ENCODE measurements around the gene RBMXL3. TPM values are rescaled to one million over a fixed set of nuclear protein-coding genes. Genes with fewer than 3 reads are reported as not detected.
"Not testable (repeated sequence)": the region's sequence is repeated elsewhere in the genome, so short reads cannot be mapped to it uniquely, and the experiment has no call there.

Gene RBMXL3
- total RNA-seq, 1 donor from 2014 or later = not detected

- Mint-ChIP-seq H3K36me3 (ENCODE audit: low read depth) (no peaks in the 10 kb centered on the region), H3K4me3 (ENCODE audit: unreplicated experiment) (no peak overlapping the region), H3K9me3 (ENCODE audit: low read depth) (no peaks in the 10 kb centered on the region), H3K4me1 (ENCODE audit: low read depth) (no peaks in the 10 kb centered on the region), H3K27ac (ENCODE audit: unreplicated experiment) (no peak overlapping the region), H3K27me3 (ENCODE audit: low read depth) (no peaks in the 10 kb centered on the region)
- peak; percentile 90 for DNase-seq (ENCODE audit: low spot score)
- TF ChIP-seq CTCF (IDR thresholded peaks at IDR 0.05) = no peak
Measured at GRCh38 chrX:115191490-115192243, 2.5 kb downstream of the RBMXL3 start.

- no peak for TF ChIP-seq CTCF (IDR thresholded peaks at IDR 0.05)
- peak; percentile 88 for DNase-seq (ENCODE audit: low spot score)
- no peaks in the 10 kb centered on the region for H3K27me3 Mint-ChIP-seq (ENCODE audit: low read depth)
- H3K27ac Mint-ChIP-seq (ENCODE audit: unreplicated experiment) = no peak overlapping the region
- no peaks in the 10 kb centered on the region for H3K9me3 Mint-ChIP-seq (ENCODE audit: low read depth)
- H3K4me3 Mint-ChIP-seq (ENCODE audit: unreplicated experiment) = no peak overlapping the region
- no peaks in the 10 kb centered on the region for H3K36me3 Mint-ChIP-seq (ENCODE audit: low read depth)
- no peaks in the 10 kb centered on the region for H3K4me1 Mint-ChIP-seq (ENCODE audit: low read depth)
Measured at GRCh38 chrX:115192244-115192700, 3.1 kb downstream of the RBMXL3 start.

- DNase-seq (ENCODE audit: low spot score) = no peak
- Mint-ChIP-seq H3K4me1 (ENCODE audit: low read depth) (no peaks in the 10 kb centered on the region), H3K36me3 (ENCODE audit: low read depth) (peaks cover 9% of the 10 kb centered on the region), H3K9me3 (ENCODE audit: low read depth) (peaks cover 22% of the 10 kb centered on the region), H3K4me3 (ENCODE audit: unreplicated experiment) (no peak overlapping the region), H3K27ac (ENCODE audit: unreplicated experiment) (no peak overlapping the region), H3K27me3 (ENCODE audit: low read depth) (no peaks in the 10 kb centered on the region)
- TF ChIP-seq CTCF (IDR thresholded peaks at IDR 0.05) = no peak
Measured at GRCh38 chrX:115204040-115204439, 14.8 kb downstream of the RBMXL3 start.

GRCh38 chrX:115209547-115209946 lies 20.3 kb downstream of the RBMXL3 start:
- H3K4me1 Mint-ChIP-seq (ENCODE audit: low read depth); H3K27ac Mint-ChIP-seq (ENCODE audit: unreplicated experiment); H3K9me3 Mint-ChIP-seq (ENCODE audit: low read depth); DNase-seq (ENCODE audit: low spot score); H3K4me3 Mint-ChIP-seq (ENCODE audit: unreplicated experiment); H3K36me3 Mint-ChIP-seq (ENCODE audit: low read depth); H3K27me3 Mint-ChIP-seq (ENCODE audit: low read depth): not testable (repeated sequence)

- Mint-ChIP-seq H3K4me3 (ENCODE audit: unreplicated experiment) (no peak overlapping the region), H3K9me3 (ENCODE audit: low read depth) (no peaks in the 10 kb centered on the region), H3K36me3 (ENCODE audit: low read depth) (peaks cover 2% of the 10 kb centered on the region), H3K27me3 (ENCODE audit: low read depth) (no peaks in the 10 kb centered on the region), H3K27ac (ENCODE audit: unreplicated experiment) (no peak overlapping the region), H3K4me1 (ENCODE audit: low read depth) (peaks cover 14% of the 10 kb centered on the region)
- TF ChIP-seq CTCF (IDR thresholded peaks at IDR 0.05) = no peak
- DNase-seq (ENCODE audit: low spot score) = no peak
Measured at GRCh38 chrX:115214151-115214550, 24.9 kb downstream of the RBMXL3 start.

- no peaks in the 10 kb centered on the region for H3K9me3 Mint-ChIP-seq (ENCODE audit: low read depth)
- peaks cover 1% of the 10 kb centered on the region for H3K36me3 Mint-ChIP-seq (ENCODE audit: low read depth)
- DNase-seq (ENCODE audit: low spot score) = no peak
- no peaks in the 10 kb centered on the region for H3K27me3 Mint-ChIP-seq (ENCODE audit: low read depth)
- H3K4me1 Mint-ChIP-seq (ENCODE audit: low read depth) = peaks cover 14% of the 10 kb centered on the region
- no peak overlapping the region for H3K27ac Mint-ChIP-seq (ENCODE audit: unreplicated experiment)
- no peak for TF ChIP-seq CTCF (IDR thresholded peaks at IDR 0.05)
- H3K4me3 Mint-ChIP-seq (ENCODE audit: unreplicated experiment) = no peak overlapping the region
Measured at GRCh38 chrX:115214605-115215004, 25.4 kb downstream of the RBMXL3 start.

- peaks cover 14% of the 10 kb centered on the region for H3K4me1 Mint-ChIP-seq (ENCODE audit: low read depth)
- not testable (repeated sequence) for DNase-seq (ENCODE audit: low spot score); H3K27me3 Mint-ChIP-seq (ENCODE audit: low read depth); H3K36me3 Mint-ChIP-seq (ENCODE audit: low read depth); H3K4me3 Mint-ChIP-seq (ENCODE audit: unreplicated experiment); H3K9me3 Mint-ChIP-seq (ENCODE audit: low read depth); H3K27ac Mint-ChIP-seq (ENCODE audit: unreplicated experiment)
Measured at GRCh38 chrX:115217346-115217745, 28.1 kb downstream of the RBMXL3 start.
